ENCODE data around the gene PNPO.

- TF ChIP-seq, protein P1, sequence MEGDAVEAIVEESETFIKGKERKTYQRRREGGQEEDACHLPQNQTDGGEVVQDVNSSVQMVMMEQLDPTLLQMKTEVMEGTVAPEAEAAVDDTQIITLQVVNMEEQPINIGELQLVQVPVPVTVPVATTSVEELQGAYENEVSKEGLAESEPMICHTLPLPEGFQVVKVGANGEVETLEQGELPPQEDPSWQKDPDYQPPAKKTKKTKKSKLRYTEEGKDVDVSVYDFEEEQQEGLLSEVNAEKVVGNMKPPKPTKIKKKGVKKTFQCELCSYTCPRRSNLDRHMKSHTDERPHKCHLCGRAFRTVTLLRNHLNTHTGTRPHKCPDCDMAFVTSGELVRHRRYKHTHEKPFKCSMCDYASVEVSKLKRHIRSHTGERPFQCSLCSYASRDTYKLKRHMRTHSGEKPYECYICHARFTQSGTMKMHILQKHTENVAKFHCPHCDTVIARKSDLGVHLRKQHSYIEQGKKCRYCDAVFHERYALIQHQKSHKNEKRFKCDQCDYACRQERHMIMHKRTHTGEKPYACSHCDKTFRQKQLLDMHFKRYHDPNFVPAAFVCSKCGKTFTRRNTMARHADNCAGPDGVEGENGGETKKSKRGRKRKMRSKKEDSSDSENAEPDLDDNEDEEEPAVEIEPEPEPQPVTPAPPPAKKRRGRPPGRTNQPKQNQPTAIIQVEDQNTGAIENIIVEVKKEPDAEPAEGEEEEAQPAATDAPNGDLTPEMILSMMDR (conservative IDR thresholded peaks at IDR 0.05; ENCODE audit: low read depth, low read length), result no peak
- no peak for TF ChIP-seq EZH2 (IDR thresholded peaks at IDR 0.05; ENCODE audit: borderline replicate concordance, low read depth, low read length, poor library complexity, severe bottlenecking)
These were observed 4.4 kb downstream of the PNPO start for GRCh38 chr17:47945529-47946508.
